ENCODE measurements around the gene HEPACAM.

HEPACAM gene

GRCh38 chr11:124953753-124954589, 18.1 kb upstream of the HEPACAM start, which contains the start of gene CCDC15:
Gene CCDC15 (plus strand): TSS chr11:124954202. CDS start chr11:124954733, 531 bp downstream.
- no peak within 1 kb of the TSS for H3K4me3 Mint-ChIP-seq
- H3K9me3 Mint-ChIP-seq: no peaks in the 10 kb centered on the region
- no peaks in the 10 kb centered on the region for H3K27me3 Mint-ChIP-seq
- no peak within 1 kb of the TSS for H3K27ac Mint-ChIP-seq
- H3K36me3 Mint-ChIP-seq (ENCODE audit: low read depth): no peaks in the 10 kb centered on the region
- ATAC-seq: peak; percentile 97
- H3K4me1 Mint-ChIP-seq: peaks cover 7% of the 10 kb centered on the region
- peak; percentile 96 for DNase-seq

GRCh38 chr11:124951341-124951740, 15.5 kb upstream of the HEPACAM start:
- Mint-ChIP-seq H3K27ac (no peak overlapping the region), H3K27me3 (no peaks in the 10 kb centered on the region), H3K4me1 (peaks cover 7% of the 10 kb centered on the region), H3K4me3 (no peak overlapping the region), H3K36me3 (ENCODE audit: low read depth) (peaks cover 3% of the 10 kb centered on the region), H3K9me3 (peaks cover 11% of the 10 kb centered on the region)
- no peak for ATAC-seq
- DNase-seq: no peak

GRCh38 chr11:124950601-124951330, 14.9 kb upstream of the HEPACAM start:
- ATAC-seq (no peak), DNase-seq (no peak)
- H3K27me3 Mint-ChIP-seq: no peaks in the 10 kb centered on the region
- no peak overlapping the region for H3K27ac Mint-ChIP-seq
- peaks cover 11% of the 10 kb centered on the region for H3K9me3 Mint-ChIP-seq
- H3K4me3 Mint-ChIP-seq: no peak overlapping the region
- H3K36me3 Mint-ChIP-seq (ENCODE audit: low read depth): peaks cover 3% of the 10 kb centered on the region
- H3K4me1 Mint-ChIP-seq: peaks cover 7% of the 10 kb centered on the region

- peaks cover 3% of the 10 kb centered on the region for H3K36me3 Mint-ChIP-seq (ENCODE audit: low read depth)
- H3K9me3 Mint-ChIP-seq: peaks cover 11% of the 10 kb centered on the region
- H3K27me3 Mint-ChIP-seq: no peaks in the 10 kb centered on the region
- no peak for ATAC-seq
- no peak for DNase-seq
- H3K27ac Mint-ChIP-seq: no peak overlapping the region
- H3K4me3 Mint-ChIP-seq: no peak overlapping the region
- H3K4me1 Mint-ChIP-seq: peaks cover 20% of the 10 kb centered on the region
These were observed 10.9 kb upstream of the HEPACAM start for GRCh38 chr11:124946735-124947141.

- Mint-ChIP-seq H3K27me3 (no peaks in the 10 kb centered on the region), H3K4me3 (no peak overlapping the region), H3K36me3 (ENCODE audit: low read depth) (peaks cover 3% of the 10 kb centered on the region), H3K9me3 (peaks cover 11% of the 10 kb centered on the region), H3K27ac (no peak overlapping the region), H3K4me1 (peaks cover 20% of the 10 kb centered on the region)
- DNase-seq (no peak), ATAC-seq (no peak)
These were observed 10.0 kb upstream of the HEPACAM start for GRCh38 chr11:124945826-124946225.

GRCh38 chr11:124944565-124944964, 8.7 kb upstream of the HEPACAM start:
- Mint-ChIP-seq H3K4me1 (peaks cover 18% of the 10 kb centered on the region), H3K9me3 (peaks cover 11% of the 10 kb centered on the region), H3K27ac (no peak overlapping the region), H3K27me3 (no peaks in the 10 kb centered on the region), H3K4me3 (no peak overlapping the region), H3K36me3 (ENCODE audit: low read depth) (peaks cover 3% of the 10 kb centered on the region)
- ATAC-seq: no peak
- no peak for DNase-seq

GRCh38 chr11:124943741-124944140, 7.9 kb upstream of the HEPACAM start:
- peaks cover 3% of the 10 kb centered on the region for H3K36me3 Mint-ChIP-seq (ENCODE audit: low read depth)
- H3K9me3 Mint-ChIP-seq: peaks cover 11% of the 10 kb centered on the region
- no peak overlapping the region for H3K27ac Mint-ChIP-seq
- no peak overlapping the region for H3K4me3 Mint-ChIP-seq
- H3K4me1 Mint-ChIP-seq: peaks cover 13% of the 10 kb centered on the region
- DNase-seq (no peak), ATAC-seq (peak; percentile 20)
- no peaks in the 10 kb centered on the region for H3K27me3 Mint-ChIP-seq

DNA sequence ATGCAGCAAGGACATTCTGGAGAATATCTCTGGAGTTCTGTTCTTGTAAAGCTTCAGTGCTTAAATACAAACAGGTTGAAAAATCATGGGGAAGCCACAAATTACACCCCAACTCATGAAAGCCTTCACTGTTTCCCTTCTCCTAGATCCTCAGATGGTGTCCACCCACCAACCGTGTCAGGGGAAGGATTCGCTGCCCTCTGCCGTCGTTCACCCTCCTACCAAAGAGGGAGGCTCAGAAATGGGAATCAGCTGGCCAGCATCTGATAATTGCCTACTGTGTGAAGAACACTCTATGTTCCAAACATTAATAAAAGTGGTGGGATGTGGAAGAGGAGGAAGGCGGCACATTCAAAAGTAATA, 7.4 kb upstream of the HEPACAM start:
- Mint-ChIP-seq H3K9me3 (peaks cover 6% of the 10 kb centered on the region), H3K27me3 (no peaks in the 10 kb centered on the region), H3K4me1 (peaks cover 13% of the 10 kb centered on the region), H3K27ac (no peak overlapping the region), H3K36me3 (ENCODE audit: low read depth) (peaks cover under 1% of the 10 kb centered on the region), H3K4me3 (no peak overlapping the region)
- DNase-seq (no peak), ATAC-seq (no peak)

- no peak for ATAC-seq
These were observed 6.8 kb upstream of the HEPACAM start for GRCh38 chr11:124942466-124943253.

GRCh38 chr11:124941703-124942102, 5.9 kb upstream of the HEPACAM start:
- Mint-ChIP-seq H3K4me3 (no peak overlapping the region), H3K27me3 (no peaks in the 10 kb centered on the region)

More at GRCh38 chr11:124942466-124943253, 6.8 kb upstream of the HEPACAM start:
- no peak overlapping the region for H3K27ac Mint-ChIP-seq
- H3K27me3 Mint-ChIP-seq: no peaks in the 10 kb centered on the region
- H3K4me1 Mint-ChIP-seq: peaks cover 13% of the 10 kb centered on the region
- H3K4me3 Mint-ChIP-seq: no peak overlapping the region
- DNase-seq: no peak
- H3K36me3 Mint-ChIP-seq (ENCODE audit: low read depth): no peaks in the 10 kb centered on the region
- H3K9me3 Mint-ChIP-seq: no peaks in the 10 kb centered on the region

GRCh38 chr11:124938970-124939369, 3.1 kb upstream of the HEPACAM start:
- H3K4me3 Mint-ChIP-seq: no peak overlapping the region
- H3K27me3 Mint-ChIP-seq: peaks cover 2% of the 10 kb centered on the region
- DNase-seq (no peak), ATAC-seq (no peak)
- peaks cover 13% of the 10 kb centered on the region for H3K4me1 Mint-ChIP-seq
- H3K9me3 Mint-ChIP-seq: no peaks in the 10 kb centered on the region
- H3K27ac Mint-ChIP-seq: no peak overlapping the region
- no peaks in the 10 kb centered on the region for H3K36me3 Mint-ChIP-seq (ENCODE audit: low read depth)

More at GRCh38 chr11:124941703-124942102, 5.9 kb upstream of the HEPACAM start:
- ATAC-seq (no peak), DNase-seq (no peak)
- Mint-ChIP-seq H3K9me3 (no peaks in the 10 kb centered on the region), H3K27ac (no peak overlapping the region), H3K36me3 (ENCODE audit: low read depth) (no peaks in the 10 kb centered on the region), H3K4me1 (peaks cover 13% of the 10 kb centered on the region)

DNA sequence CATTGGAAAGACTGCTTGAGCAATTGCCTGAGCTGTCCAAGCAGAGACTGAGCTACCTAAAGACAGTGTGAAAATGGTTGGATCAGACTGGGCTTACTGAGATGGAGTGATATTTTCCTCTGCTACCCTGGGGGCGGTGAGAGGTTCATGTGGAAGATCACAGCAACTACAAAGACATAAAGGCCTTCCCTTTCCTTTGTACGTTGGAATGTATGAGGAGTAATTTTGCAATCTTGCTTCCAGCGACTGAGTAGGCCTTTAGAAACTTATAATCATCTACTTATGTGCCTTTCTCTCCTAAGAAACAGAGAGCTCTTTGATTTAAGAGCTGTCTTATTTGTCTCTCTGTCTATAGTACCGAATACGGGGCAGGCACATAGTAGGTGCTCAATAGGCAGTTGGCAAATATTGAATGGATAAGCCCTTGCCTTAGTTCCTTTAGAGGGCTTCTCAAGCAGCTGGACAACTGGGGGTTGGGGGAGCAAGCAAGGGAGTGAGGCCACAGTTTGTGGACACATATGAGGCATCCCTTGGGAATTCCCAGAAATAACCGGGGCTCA, 2.4 kb upstream of the HEPACAM start:
- H3K36me3 Mint-ChIP-seq (ENCODE audit: low read depth): no peaks in the 10 kb centered on the region
- DNase-seq: no peak
- no peaks in the 10 kb centered on the region for H3K9me3 Mint-ChIP-seq
- no peak for ATAC-seq
- H3K4me1 Mint-ChIP-seq: peaks cover 7% of the 10 kb centered on the region
- H3K27ac Mint-ChIP-seq: no peak overlapping the region
- H3K27me3 Mint-ChIP-seq: peaks cover 2% of the 10 kb centered on the region
- H3K4me3 Mint-ChIP-seq: no peak overlapping the region

DNA sequence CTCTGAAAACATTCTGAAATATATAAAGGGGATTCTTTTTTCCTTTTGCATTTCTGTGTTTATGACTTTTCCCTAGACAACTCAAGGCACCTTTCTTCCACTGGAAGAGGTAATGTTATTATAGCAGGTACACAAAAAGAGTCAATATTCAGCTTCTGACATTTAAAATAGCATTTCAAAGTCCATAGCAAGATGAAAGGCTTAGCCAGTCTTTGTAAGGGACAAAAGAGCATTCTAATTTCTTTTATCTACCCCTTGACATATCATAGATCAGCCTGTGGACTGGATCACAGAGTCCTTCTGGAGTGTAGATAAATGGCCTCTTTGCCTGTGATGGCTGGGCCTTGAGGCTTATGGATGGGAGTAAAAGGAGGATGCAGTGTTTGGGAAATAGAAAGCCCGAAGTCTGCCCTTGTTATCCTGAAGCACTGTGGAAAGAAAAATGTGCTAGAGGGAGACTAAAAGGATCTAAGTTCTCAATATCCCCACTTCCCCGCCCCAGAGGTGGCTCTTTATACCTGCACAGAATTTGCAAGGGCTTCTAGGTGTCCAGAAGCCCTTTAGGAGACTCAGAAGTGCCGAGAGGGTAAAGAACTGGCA, 1.6 kb upstream of the HEPACAM start:
- peaks cover 2% of the 10 kb centered on the region for H3K27me3 Mint-ChIP-seq
- no peak for ATAC-seq
- no peaks in the 10 kb centered on the region for H3K4me1 Mint-ChIP-seq
- no peaks in the 10 kb centered on the region for H3K36me3 Mint-ChIP-seq (ENCODE audit: low read depth)
- no peaks in the 10 kb centered on the region for H3K9me3 Mint-ChIP-seq
- H3K27ac Mint-ChIP-seq: no peak overlapping the region
- no peak overlapping the region for H3K4me3 Mint-ChIP-seq
- DNase-seq: no peak
